HFF-Myc (cell line): ENCODE results near the gene THOC6.
A peak's percentile ranks its signal among the peaks of the same experiment; 100 is the strongest.

Source experiments
- DNase-seq: peaks from one replicate; pipeline ENCODE4 v3.0.0-alpha.2; 2011; ENCODE audit warnings: low read depth; ENCODE audit errors: extremely low read depth
- H3K4me3 ChIP-seq: replicated peaks from 2 replicates; pipeline ENCODE4 v1.5.1; 2011; ENCODE audit warnings: low read depth, mild to moderate bottlenecking, control low read depth, low read length
- TF ChIP-seq, protein P1 (sequence below): IDR thresholded peaks from 2 replicates; pipeline ENCODE4 v1.5.1; 2012; ENCODE audit warnings: mild to moderate bottlenecking, low read depth, low read length, control low read depth; ENCODE audit errors: missing control alignments

Gene THOC6

DNA sequence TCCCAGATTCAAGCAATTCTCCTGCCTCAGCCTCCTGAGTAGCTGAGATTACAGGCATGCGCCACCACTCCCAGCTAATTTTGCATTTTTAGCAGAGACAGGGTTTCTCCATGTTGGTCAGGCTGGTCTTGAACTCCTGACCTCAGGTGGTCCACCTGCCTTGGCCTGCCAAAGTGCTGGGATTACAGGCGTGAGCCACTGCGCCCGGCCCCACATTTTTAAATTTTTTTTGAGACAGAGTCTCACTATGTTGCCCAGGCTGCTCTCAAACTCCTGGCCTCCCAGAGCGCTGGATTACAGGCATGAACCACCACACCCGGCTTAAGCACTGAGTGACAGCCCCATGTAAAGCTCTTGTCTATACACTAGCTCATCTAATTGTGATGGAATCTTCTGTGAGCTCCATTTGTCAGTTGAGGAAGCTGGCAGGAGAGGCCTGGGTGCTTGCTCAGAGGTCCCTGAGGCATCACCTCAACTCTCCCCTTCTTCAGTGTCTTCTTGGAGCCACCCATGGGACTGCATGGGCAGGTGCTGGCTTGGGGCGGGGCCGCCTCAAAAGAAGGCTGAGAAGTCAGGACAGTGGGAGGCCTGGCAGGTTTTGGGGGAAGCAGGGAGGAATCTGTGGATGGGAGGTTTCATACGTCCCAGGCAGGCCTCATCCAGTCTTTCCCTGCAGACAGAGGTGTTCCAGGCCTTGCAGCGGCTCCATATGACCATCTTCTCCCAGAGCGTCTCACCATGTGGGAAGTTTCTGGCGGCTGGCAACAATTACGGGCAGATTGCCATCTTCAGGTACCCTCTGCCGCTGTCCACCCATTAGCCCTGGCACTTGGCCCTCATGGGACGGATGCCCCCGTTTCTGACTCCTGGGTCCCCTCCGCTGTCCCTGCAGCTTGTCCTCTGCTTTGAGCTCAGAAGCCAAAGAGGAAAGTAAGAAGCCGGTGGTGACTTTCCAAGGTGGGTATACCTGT, 1.5 kb downstream of the THOC6 start:
- TF ChIP-seq, protein P1, sequence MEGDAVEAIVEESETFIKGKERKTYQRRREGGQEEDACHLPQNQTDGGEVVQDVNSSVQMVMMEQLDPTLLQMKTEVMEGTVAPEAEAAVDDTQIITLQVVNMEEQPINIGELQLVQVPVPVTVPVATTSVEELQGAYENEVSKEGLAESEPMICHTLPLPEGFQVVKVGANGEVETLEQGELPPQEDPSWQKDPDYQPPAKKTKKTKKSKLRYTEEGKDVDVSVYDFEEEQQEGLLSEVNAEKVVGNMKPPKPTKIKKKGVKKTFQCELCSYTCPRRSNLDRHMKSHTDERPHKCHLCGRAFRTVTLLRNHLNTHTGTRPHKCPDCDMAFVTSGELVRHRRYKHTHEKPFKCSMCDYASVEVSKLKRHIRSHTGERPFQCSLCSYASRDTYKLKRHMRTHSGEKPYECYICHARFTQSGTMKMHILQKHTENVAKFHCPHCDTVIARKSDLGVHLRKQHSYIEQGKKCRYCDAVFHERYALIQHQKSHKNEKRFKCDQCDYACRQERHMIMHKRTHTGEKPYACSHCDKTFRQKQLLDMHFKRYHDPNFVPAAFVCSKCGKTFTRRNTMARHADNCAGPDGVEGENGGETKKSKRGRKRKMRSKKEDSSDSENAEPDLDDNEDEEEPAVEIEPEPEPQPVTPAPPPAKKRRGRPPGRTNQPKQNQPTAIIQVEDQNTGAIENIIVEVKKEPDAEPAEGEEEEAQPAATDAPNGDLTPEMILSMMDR: no peak
- DNase-seq: no peak
- H3K4me3 ChIP-seq: no peak overlapping the region

DNA sequence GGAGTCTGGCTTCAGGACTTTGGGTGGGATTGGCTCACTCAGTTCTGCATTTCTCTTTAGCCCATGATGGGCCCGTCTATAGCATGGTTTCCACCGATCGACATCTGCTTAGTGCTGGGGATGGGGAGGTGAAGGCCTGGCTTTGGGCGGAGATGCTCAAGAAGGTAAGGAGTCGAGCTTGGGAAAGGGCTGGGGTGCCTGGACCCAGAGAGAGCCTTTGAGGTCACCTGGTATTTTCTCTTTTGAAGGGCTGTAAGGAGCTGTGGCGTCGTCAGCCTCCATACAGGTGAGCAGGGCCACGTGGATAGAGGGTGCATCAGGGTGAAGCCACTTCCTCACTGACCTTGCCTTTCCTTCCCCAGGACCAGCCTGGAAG, 2.2 kb downstream of the THOC6 start:
- TF ChIP-seq, protein P1: no peak
- DNase-seq: no peak
- H3K4me3 ChIP-seq: no peak overlapping the region

DNA sequence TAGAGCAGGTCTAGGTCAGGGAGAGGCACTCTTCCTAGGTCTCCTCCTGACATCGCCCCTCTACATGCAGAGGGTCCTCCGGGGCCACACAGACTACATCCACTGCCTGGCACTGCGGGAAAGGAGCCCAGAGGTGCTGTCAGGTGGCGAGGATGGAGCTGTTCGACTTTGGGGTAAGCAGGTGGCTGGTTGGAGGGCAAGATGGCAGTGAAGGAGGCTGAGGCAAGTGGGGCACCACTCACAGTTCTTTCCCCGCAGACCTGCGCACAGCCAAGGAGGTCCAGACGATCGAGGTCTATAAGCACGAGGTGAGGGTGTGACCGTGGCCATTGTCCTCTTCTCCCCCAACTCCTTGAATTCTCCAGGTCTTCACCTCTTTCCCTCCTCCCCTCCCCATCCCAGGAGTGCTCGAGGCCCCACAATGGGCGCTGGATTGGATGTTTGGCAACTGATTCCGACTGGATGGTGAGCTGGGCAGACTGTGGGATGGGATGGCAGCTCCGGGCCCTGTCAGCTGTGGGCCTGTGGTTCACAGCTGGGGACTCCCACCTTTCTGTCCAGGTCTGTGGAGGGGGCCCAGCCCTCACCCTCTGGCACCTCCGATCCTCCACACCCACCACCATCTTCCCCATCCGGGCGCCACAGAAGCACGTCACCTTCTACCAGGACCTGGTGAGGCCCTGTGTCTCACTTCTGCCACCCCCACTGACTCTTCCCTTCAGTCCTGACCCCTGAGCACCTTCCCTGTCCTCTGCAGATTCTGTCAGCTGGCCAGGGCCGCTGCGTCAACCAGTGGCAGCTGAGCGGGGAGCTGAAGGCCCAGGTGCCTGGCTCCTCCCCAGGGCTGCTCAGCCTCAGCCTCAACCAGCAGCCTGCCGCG, 3.0 kb downstream of the THOC6 start:
- no peak overlapping the region for H3K4me3 ChIP-seq
- no peak for DNase-seq
- TF ChIP-seq, protein P1: no peak

DNA sequence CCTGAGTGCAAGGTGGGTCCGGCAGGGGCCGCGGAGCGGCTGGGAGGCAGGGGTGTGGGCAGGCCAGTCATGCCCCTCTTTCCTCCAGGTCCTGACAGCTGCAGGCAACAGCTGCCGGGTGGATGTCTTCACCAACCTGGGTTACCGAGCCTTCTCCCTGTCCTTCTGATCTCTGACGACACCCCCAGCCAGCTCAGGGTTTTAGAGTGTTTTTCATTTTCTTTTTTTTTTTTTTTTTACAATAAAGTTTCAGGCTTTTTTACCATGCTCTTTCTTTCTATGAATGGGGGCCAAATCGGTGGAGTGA, 3.6 kb downstream of the THOC6 start:
- TF ChIP-seq, protein P1: no peak
- H3K4me3 ChIP-seq: no peak overlapping the region
- no peak for DNase-seq

GRCh38 chr16:3027983-3028715, 4.3 kb downstream of the THOC6 start:
- TF ChIP-seq, protein P1: peak; percentile 64
- no peak overlapping the region for H3K4me3 ChIP-seq

GRCh38 chr16:3028716-3029319, 5.0 kb downstream of the THOC6 start:
- TF ChIP-seq, protein P1: no peak
- no peak for DNase-seq
- no peak overlapping the region for H3K4me3 ChIP-seq

More at GRCh38 chr16:3027983-3028715, 4.3 kb downstream of the THOC6 start:
- DNase-seq: peak; percentile 17
